Cardiac muscle cell (in vitro differentiated cells and primary cell): ENCODE data around the gene PPP3CA. TPM values are rescaled to one million over a fixed set of nuclear protein-coding genes. Genes with fewer than 3 reads are reported as not detected.

ENCODE experiments used
- DNase-seq, 2 donors: peaks; one replicate each; pipeline versions ENCODE4 v3.0.0 to v3.0.0-alpha.2; 2010 to 2017; ENCODE audit warnings: low read depth in 1 of 2, low spot score in 1 of 2
- H3K27ac ChIP-seq: fragments of 200-600 bp; sonication (generic); 2 replicates; pipeline ENCODE4 v1.5.1; 2016
- H3K27me3 ChIP-seq: fragments of 200-600 bp; sonication (generic); 2 replicates; pipeline ENCODE4 v1.6.0; 2016; ENCODE audit warnings: control low read depth
- H3K36me3 ChIP-seq: fragments of 200-600 bp; sonication (generic); 2 replicates; pipeline ENCODE4 v1.5.1; 2016; ENCODE audit warnings: control low read depth
- H3K4me1 ChIP-seq: fragments of 200-600 bp; sonication (generic); 2 replicates; pipeline ENCODE4 v1.8.1; 2017; ENCODE audit warnings: low read depth, mild to moderate bottlenecking, mixed run types
- H3K4me3 ChIP-seq: fragments of 200-600 bp; sonication (generic); 2 replicates; pipeline ENCODE4 v1.5.1; 2016; ENCODE audit warnings: mild to moderate bottlenecking
- H3K9me3 ChIP-seq: fragments of 200-600 bp; sonication (generic); 2 replicates; pipeline ENCODE4 v1.5.1; 2017; ENCODE audit warnings: low read depth, mild to moderate bottlenecking, control low read depth
- polyA plus RNA-seq: library from polyadenylated mRNA; unstranded; fragments of >200 nt; fragmentation: Nextera tagmentation; extraction: Ambion mirVana; gene quantifications from 2 replicates; pipeline ENCODE4 v1.2.1, GENCODE V29; 2016
- total RNA-seq: library from RNA; depleted of rRNA; stranded (reverse); fragments of >200 nt; gene quantifications from 2 replicates; pipeline ENCODE4 v1.2.3, GENCODE V29; 2016
- TF ChIP-seq, protein P1 (sequence below): IDR thresholded peaks from 2 replicates; pipeline ENCODE4 v1.5.1; 2012; ENCODE audit warnings: low read depth, mild to moderate bottlenecking, low read length

Gene PPP3CA
- total and polyA plus RNA-seq, 2 experiments from 2014 or later = 8.2 to 21.3 TPM

DNA sequence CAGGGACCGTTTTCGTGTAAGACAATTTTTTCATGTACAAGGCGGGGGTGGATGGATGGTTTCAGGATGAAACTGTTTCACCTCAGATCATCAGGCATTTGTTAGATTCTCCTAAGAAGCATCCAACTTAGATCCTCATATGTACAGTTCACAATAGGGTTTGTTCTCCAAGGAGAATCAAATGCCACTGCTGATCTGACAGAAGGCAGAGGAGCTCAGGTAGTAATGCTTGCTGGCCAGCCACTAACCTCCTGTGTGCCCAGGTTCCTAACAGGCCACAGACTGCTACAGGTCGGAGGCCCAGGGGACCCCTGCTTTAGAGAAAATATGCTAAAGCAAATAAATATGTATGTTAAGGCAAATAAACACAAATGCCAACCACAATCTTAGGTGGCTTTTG is 61.3 kb downstream of the PPP3CA start:
- TF ChIP-seq, protein P1, sequence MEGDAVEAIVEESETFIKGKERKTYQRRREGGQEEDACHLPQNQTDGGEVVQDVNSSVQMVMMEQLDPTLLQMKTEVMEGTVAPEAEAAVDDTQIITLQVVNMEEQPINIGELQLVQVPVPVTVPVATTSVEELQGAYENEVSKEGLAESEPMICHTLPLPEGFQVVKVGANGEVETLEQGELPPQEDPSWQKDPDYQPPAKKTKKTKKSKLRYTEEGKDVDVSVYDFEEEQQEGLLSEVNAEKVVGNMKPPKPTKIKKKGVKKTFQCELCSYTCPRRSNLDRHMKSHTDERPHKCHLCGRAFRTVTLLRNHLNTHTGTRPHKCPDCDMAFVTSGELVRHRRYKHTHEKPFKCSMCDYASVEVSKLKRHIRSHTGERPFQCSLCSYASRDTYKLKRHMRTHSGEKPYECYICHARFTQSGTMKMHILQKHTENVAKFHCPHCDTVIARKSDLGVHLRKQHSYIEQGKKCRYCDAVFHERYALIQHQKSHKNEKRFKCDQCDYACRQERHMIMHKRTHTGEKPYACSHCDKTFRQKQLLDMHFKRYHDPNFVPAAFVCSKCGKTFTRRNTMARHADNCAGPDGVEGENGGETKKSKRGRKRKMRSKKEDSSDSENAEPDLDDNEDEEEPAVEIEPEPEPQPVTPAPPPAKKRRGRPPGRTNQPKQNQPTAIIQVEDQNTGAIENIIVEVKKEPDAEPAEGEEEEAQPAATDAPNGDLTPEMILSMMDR = no peak
- DNase-seq = no peak
- Histone ChIP-seq H3K4me3 (no peak overlapping the region), H3K27ac (no peak overlapping the region), H3K4me1 (peaks cover 22% of the 10 kb centered on the region), H3K9me3 (no peaks in the 10 kb centered on the region), H3K27me3 (no peaks in the 10 kb centered on the region), H3K36me3 (no peaks in the 10 kb centered on the region)

DNA sequence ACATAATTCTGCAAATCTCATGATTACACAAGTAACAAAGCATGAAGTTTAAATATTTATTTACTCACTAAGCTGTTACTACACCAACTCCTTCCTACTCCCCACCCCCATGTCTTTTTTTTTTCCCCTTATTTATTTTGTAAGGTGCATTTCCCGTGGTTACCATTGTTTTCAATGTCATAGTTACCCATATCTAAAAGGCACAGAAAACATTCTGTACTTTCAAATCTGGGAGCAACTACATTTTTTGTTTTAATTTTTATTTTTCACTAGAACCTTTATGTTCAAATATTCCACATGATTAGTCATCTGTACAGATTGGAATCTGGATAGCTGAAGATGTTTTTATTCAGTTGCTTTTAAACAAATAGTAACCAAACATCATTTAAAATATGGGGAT is 62.8 kb downstream of the PPP3CA start:
- Histone ChIP-seq H3K4me1 (peaks cover 23% of the 10 kb centered on the region), H3K4me3 (no peak overlapping the region), H3K27me3 (no peaks in the 10 kb centered on the region), H3K27ac (no peak overlapping the region), H3K36me3 (no peaks in the 10 kb centered on the region), H3K9me3 (no peaks in the 10 kb centered on the region)
- DNase-seq = peak in 1 of 2 donors; percentile 60
- TF ChIP-seq, protein P1 = no peak

DNA sequence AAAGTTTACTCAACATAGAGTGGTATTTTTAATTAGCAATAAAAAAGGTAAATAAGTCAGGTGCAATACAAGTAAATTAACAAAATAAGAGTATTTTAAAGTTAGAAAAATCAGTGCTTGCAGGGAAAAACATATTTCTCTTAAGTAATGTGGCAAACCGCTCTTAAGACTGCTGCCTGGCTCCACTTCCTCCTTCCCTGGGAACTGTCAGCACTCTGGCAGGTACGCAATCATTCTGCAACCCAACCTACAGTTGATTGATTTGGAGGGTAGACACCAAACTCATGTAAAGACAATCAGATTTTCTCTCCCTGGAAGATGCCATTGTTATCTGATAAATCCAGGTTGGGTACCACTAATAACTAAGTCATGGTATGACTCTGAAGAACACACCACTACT is 63.9 kb downstream of the PPP3CA start:
- DNase-seq = no peak
- peaks cover 29% of the 10 kb centered on the region for H3K4me1 ChIP-seq

GRCh38 chr4:101282076-101282844 is 65.1 kb downstream of the PPP3CA start:
- no peak for DNase-seq
- H3K4me3 ChIP-seq = no peak overlapping the region

More for the DNA sequence above, 63.9 kb downstream of the PPP3CA start:
- Histone ChIP-seq H3K27me3 (no peaks in the 10 kb centered on the region), H3K27ac (no peak overlapping the region), H3K4me3 (no peak overlapping the region), H3K9me3 (no peaks in the 10 kb centered on the region), H3K36me3 (no peaks in the 10 kb centered on the region)
- TF ChIP-seq, protein P1 = no peak

GRCh38 chr4:101280866-101281600 is 66.3 kb downstream of the PPP3CA start:
- no peaks in the 10 kb centered on the region for H3K9me3 ChIP-seq
- H3K36me3 ChIP-seq = no peaks in the 10 kb centered on the region
- TF ChIP-seq, protein P1 = no peak
- DNase-seq = no peak
- no peak overlapping the region for H3K27ac ChIP-seq
- H3K4me1 ChIP-seq = peaks cover 9% of the 10 kb centered on the region
- no peaks in the 10 kb centered on the region for H3K27me3 ChIP-seq
- H3K4me3 ChIP-seq = no peak overlapping the region

More at GRCh38 chr4:101282076-101282844, 65.1 kb downstream of the PPP3CA start:
- H3K4me1 ChIP-seq = peaks cover 20% of the 10 kb centered on the region
- H3K36me3 ChIP-seq = no peaks in the 10 kb centered on the region
- TF ChIP-seq, protein P1 = no peak
- no peak overlapping the region for H3K27ac ChIP-seq
- no peaks in the 10 kb centered on the region for H3K9me3 ChIP-seq
- no peaks in the 10 kb centered on the region for H3K27me3 ChIP-seq
